ENCODE measurements around the gene ELK3. TPM values are rescaled to one million over a fixed set of nuclear protein-coding genes. Genes with fewer than 3 reads are reported as not detected.

ELK3 gene
- total and polyA plus RNA-seq, 2 of the 8 experiments (the other 6 are each of a cell fraction or from before 2014, with no cell fraction given) = 3.5 to 14.3 TPM

- H2BK120ac ChIP-seq (replicated peaks; ENCODE audit: low read depth, low read length) = no peak overlapping the region
- H2BK15ac ChIP-seq (ENCODE audit: low read length) = no peak overlapping the region
- no peaks in the 10 kb centered on the region for H4K20me1 ChIP-seq (replicated peaks in 1 of 2; ENCODE audit: control insufficient read depth in 1 of 2, insufficient read depth in 2 of 2, low read length in 2 of 2)
- H3K36me3 ChIP-seq (ENCODE audit: control insufficient read depth in 2 of 4, insufficient read depth in 4 of 4, low read length in 3 of 4) = no peaks in the 10 kb centered on the region; a peak in 2 of 8 replicates
- no peak overlapping the region for H4K8ac ChIP-seq (ENCODE audit: extremely low read depth, insufficient read depth, low read length)
- H3K56ac ChIP-seq (replicated peaks; ENCODE audit: insufficient read length, low read depth, low read length) = no peak overlapping the region
- no peak overlapping the region for H4K91ac ChIP-seq (replicated peaks; ENCODE audit: insufficient read length, low read length)
- DNase-seq (ENCODE audit: low read depth in 1 of 2, low spot score in 2 of 2) (no peak), FAIRE-seq (no peak)
- H3K23ac ChIP-seq (ENCODE audit: insufficient read length) = no peak overlapping the region
- H3K4me2 ChIP-seq (ENCODE audit: insufficient read depth in 1 of 2, low read depth in 2 of 2, low read length in 2 of 2) = no peak overlapping the region
- H4K5ac ChIP-seq (ENCODE audit: insufficient read length, low read depth, low read length) = no peak overlapping the region
- no peak overlapping the region for H3K4ac ChIP-seq (replicated peaks; ENCODE audit: insufficient read length, low read depth, low read length)
- no peak overlapping the region for H3K18ac ChIP-seq (ENCODE audit: extremely low read depth, low read length)
- no peaks in the 10 kb centered on the region for H3K9me3 ChIP-seq (ENCODE audit: insufficient read depth in 2 of 2, low read depth in 1 of 2, low read length in 1 of 2)
- H2BK5ac ChIP-seq (ENCODE audit: low read depth, low read length) = no peak overlapping the region
- ChIA-PET CTCF (ENCODE audit: partially characterized antibody) (interaction anchor here (0.8 to 2.1 kb wide), 5 partner anchors 10 to 44 kb away, joined by 3 to 7 read pairs (median 4); no protein-coding TSS in a partner anchor), POLR2A (ENCODE audit: partially characterized antibody) (no interaction called here)
- TF ChIP-seq SP2 (IDR thresholded peaks at IDR 0.05; ENCODE audit: low read length) = no peak
- no peak for TF ChIP-seq KDM5A (IDR thresholded peaks at IDR 0.05; ENCODE audit: low read length)
- no peak for TF ChIP-seq BCL11A (IDR thresholded peaks at IDR 0.05; ENCODE audit: low read depth in 2 of 2, low read length in 2 of 2)
- no peak for TF ChIP-seq MAX (IDR thresholded peaks at IDR 0.05)
- TF ChIP-seq TAF1 (IDR thresholded peaks at IDR 0.05; ENCODE audit: low read depth, low read length) = no peak
- TF ChIP-seq CTCF (IDR thresholded peaks at IDR 0.05; ENCODE audit: control extremely low read depth in 1 of 3, insufficient read depth in 1 of 3, low read depth in 1 of 3, low read length in 3 of 3) = no peak
- no peak for TF ChIP-seq SIN3A (conservative IDR thresholded peaks at IDR 0.05 in 1 of 2, IDR thresholded peaks at IDR 0.05 in 1 of 2; ENCODE audit: low read depth in 1 of 2, low read length in 2 of 2)
- TF ChIP-seq KDM4A (IDR thresholded peaks at IDR 0.05; ENCODE audit: low read depth, low read length, severe bottlenecking) = no peak
- no peak for TF ChIP-seq RFX5 (IDR thresholded peaks at IDR 0.05; ENCODE audit: borderline replicate concordance, low read depth, low read length)
- no peak overlapping the region for H3K4me3 ChIP-seq (ENCODE audit: extremely low read depth in 1 of 4, insufficient read depth in 2 of 4, low read depth in 3 of 4, low read length in 4 of 4)
- no peak overlapping the region for H3K9ac ChIP-seq (replicated peaks in 1 of 4; ENCODE audit: extremely low read depth in 1 of 4, low read depth in 3 of 4, low read length in 3 of 4)
- no peaks in the 10 kb centered on the region for H3K23me2 ChIP-seq (ENCODE audit: low read depth, low read length)
- no peak overlapping the region for H2AK5ac ChIP-seq (ENCODE audit: low read depth, low read length)
- no peaks in the 10 kb centered on the region for H3K79me2 ChIP-seq (ENCODE audit: control insufficient read depth in 1 of 2, insufficient read depth in 2 of 2, low read length in 2 of 2)
- no peaks in the 10 kb centered on the region for H3K79me1 ChIP-seq (ENCODE audit: low read depth, low read length)
- H2BK20ac ChIP-seq (ENCODE audit: low read length) = no peak overlapping the region
- H3K14ac ChIP-seq (ENCODE audit: insufficient read length) = no peak overlapping the region
- no peak overlapping the region for H3K27ac ChIP-seq (ENCODE audit: low read depth, low read length)
- WGBS, 2 experiments (ENCODE audit: extremely low coverage in 1 of 2, insufficient coverage in 1 of 2, insufficient read length in 1 of 2, insufficient replicate concordance in 2 of 2, low coverage in 1 of 2, low lambda C conversion rate in 2 of 2, missing lambda C conversion rate in 1 of 2) = 88% methylated on average over 3 of the region's 3 CpGs; no CpG with 5 or more reads in 1 of the 2 experiments
- H2AFZ ChIP-seq (ENCODE audit: low read length) = no peak overlapping the region
- H3K4me1 ChIP-seq (replicated peaks in 1 of 4; ENCODE audit: control insufficient read depth in 3 of 4, insufficient read depth in 4 of 4, low read length in 3 of 4) = no peaks in the 10 kb centered on the region; a peak in 2 of 7 replicates
- no peaks in the 10 kb centered on the region for H3K27me3 ChIP-seq (replicated peaks in 1 of 4; ENCODE audit: control insufficient read depth in 3 of 4, extremely low read depth in 1 of 4, insufficient read depth in 3 of 4, low read length in 3 of 4)
- no peak overlapping the region for H2BK12ac ChIP-seq (ENCODE audit: low read depth, low read length)
Observed at GRCh38 chr12:96260644-96261043, 66.5 kb downstream of the ELK3 start.
